ENCODE data around the gene MEGF11.

DNA sequence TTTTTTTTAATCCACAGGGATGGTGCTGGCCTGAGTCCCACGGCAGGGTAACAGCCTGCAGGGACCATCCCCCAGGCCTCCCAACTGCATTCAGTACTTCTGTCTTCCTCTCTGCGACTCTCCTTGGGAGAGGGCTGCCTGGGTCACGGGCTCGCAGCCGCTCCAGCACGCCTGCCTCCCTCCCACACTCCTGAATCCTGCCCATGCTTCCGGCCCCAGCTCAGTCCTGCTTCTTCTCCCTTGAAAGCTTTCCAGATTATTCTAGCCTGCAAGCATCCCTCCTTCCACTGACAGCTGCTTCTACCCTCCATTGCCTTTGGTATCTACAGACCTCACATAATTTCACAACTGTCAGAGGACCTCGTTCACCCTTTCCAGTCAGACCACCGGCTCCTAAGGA, 32.4 kb downstream of the MEGF11 start:
- TF ChIP-seq, protein P1, sequence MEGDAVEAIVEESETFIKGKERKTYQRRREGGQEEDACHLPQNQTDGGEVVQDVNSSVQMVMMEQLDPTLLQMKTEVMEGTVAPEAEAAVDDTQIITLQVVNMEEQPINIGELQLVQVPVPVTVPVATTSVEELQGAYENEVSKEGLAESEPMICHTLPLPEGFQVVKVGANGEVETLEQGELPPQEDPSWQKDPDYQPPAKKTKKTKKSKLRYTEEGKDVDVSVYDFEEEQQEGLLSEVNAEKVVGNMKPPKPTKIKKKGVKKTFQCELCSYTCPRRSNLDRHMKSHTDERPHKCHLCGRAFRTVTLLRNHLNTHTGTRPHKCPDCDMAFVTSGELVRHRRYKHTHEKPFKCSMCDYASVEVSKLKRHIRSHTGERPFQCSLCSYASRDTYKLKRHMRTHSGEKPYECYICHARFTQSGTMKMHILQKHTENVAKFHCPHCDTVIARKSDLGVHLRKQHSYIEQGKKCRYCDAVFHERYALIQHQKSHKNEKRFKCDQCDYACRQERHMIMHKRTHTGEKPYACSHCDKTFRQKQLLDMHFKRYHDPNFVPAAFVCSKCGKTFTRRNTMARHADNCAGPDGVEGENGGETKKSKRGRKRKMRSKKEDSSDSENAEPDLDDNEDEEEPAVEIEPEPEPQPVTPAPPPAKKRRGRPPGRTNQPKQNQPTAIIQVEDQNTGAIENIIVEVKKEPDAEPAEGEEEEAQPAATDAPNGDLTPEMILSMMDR (IDR thresholded peaks at IDR 0.05) = no peak
- TF ChIP-seq POLR2A (IDR thresholded peaks at IDR 0.05) = no peak
